Heart left ventricle (tissue), 13 donors: ENCODE data around the gene ASIC2.

Source experiments
- POLR2A ChIP-seq, 2 donors: fragments of 450-650 bp; IDR thresholded peaks; one replicate each; pipeline ENCODE4 v1.6.1; 2017; ENCODE audit warnings: antibody characterized with exemption in 2 of 2, mild to moderate bottlenecking in 2 of 2, moderate library complexity in 2 of 2
- TF ChIP-seq, protein P1 (sequence below), 12 donors: fragments of 200-600 bp; sonication (generic) in 4 of 12; IDR thresholded peaks; one replicate each; pipeline versions ENCODE4 v1.5.0 to v1.8.0; 2018 to 2022; ENCODE audit warnings: antibody characterized with exemption in 12 of 12, mild to moderate bottlenecking in 5 of 12
- donor health status: ischemic (EF 13 %, LVEDD 7.1; RV severe dilation, severe dysfunction).
- donor health status: DM: no; HTN: yes; CAD: no.
- donor health status: DM: no; HTN: no; CAD: no.
- donor health status: ischemic (EF 25% LVEDD 6.9; RV normal size, moderate dysfunction).
- donor health status: ischemic (EF 25% LVEDD 5.7; RV mildly dilated, moderate dysfunction).
- donor health status: ischemic (EF 35%, LVEDD 5.7; RV mildly dilated, moderate dysfunction).
- donor health status: nonischemic (EF 11% LVEDD 7.7; RV severe dilation, severe dysfunction).
- donor health status: DM: yes; HTN: yes; CAD: no.
- donor health status: PGD.
- donor health status: ischemic (EF 29% LVEDD 5.4; RV normal size, mild dysfunction).
- donor health status: nonischemic (EF 23%, LVEDD 6.1; RV moderate dilation, normal function).

DNA sequence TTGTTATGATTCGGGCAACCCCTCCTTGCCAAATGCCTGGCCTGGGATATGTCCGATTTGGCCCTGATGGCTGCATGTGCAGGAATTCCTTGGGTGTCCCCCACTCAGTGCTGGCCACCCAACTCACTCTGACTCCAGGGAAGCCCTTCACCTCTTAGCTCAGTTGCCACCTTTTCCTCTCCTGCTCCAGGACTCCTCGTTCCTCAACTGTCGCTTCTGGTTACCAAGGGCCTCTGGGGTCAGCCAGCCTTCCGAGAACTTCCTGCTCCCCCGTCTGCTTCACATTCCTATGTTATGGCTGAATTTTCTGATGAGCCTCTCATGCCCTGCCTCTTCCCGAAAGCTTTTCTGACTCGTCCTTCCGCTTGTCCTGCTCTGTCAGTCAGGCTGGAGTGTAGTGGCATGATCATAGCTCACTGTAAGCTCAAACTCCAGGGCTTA lies 237.9 kb downstream of the ASIC2 start:
- no peak for TF ChIP-seq POLR2A (IDR thresholded peaks at IDR 0.05)
- TF ChIP-seq, protein P1, sequence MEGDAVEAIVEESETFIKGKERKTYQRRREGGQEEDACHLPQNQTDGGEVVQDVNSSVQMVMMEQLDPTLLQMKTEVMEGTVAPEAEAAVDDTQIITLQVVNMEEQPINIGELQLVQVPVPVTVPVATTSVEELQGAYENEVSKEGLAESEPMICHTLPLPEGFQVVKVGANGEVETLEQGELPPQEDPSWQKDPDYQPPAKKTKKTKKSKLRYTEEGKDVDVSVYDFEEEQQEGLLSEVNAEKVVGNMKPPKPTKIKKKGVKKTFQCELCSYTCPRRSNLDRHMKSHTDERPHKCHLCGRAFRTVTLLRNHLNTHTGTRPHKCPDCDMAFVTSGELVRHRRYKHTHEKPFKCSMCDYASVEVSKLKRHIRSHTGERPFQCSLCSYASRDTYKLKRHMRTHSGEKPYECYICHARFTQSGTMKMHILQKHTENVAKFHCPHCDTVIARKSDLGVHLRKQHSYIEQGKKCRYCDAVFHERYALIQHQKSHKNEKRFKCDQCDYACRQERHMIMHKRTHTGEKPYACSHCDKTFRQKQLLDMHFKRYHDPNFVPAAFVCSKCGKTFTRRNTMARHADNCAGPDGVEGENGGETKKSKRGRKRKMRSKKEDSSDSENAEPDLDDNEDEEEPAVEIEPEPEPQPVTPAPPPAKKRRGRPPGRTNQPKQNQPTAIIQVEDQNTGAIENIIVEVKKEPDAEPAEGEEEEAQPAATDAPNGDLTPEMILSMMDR (IDR thresholded peaks at IDR 0.05) = no peak
